Common myeloid progenitor, CD34-positive (primary cell): ENCODE results near the gene TOP3B.
A peak's percentile ranks its signal among the peaks of the same experiment; 100 is the strongest.

Source experiments
- CTCF ChIA-PET: fragments of 350-600 bp; sonication (Branson Sonifier 250); formaldehyde crosslinking; loops from one replicate; lab custom pipeline; 2021; ENCODE audit warnings: antibody characterized with exemption; lab: Charles Lee
- POLR2A ChIA-PET: fragments of 350-600 bp; sonication (Branson Sonifier 250); formaldehyde crosslinking; loops from one replicate; lab custom pipeline; 2021; ENCODE audit warnings: antibody characterized with exemption; lab: Charles Lee
- DNase-seq, 3 donors: peaks; one replicate each; pipeline versions ENCODE4 v3.0.0 to v3.0.0-alpha.2; 2013
- H3K27ac ChIP-seq, 2 experiments: 1 replicate in 1 of 2; 2 replicates in 1 of 2; pipeline ENCODE4 v1.7.0; 2013; ENCODE audit warnings: inconsistent platforms in 2 of 2, low read length in 2 of 2, mild to moderate bottlenecking in 2 of 2, low read depth in 1 of 2, moderate library complexity in 1 of 2; ENCODE audit not compliant: severe bottlenecking in 2 of 2, insufficient read depth in 1 of 2, poor library complexity in 1 of 2
- H3K27me3 ChIP-seq, 5 experiments: replicated peaks in 2 of 5; 1 replicate in 3 of 5; 2 replicates in 2 of 5; pipeline versions ENCODE4 v1.6.1 to v1.7.0; 2013; ENCODE audit warnings: low read length in 4 of 5, mild to moderate bottlenecking in 2 of 5, moderate library complexity in 2 of 5, inconsistent platforms in 1 of 5; ENCODE audit not compliant: insufficient read depth in 5 of 5, control insufficient read depth in 4 of 5
- H3K36me3 ChIP-seq, 4 experiments: 1 replicate in 2 of 4; 2 replicates in 2 of 4; pipeline versions ENCODE4 v1.6.1 to v1.7.0; 2013; ENCODE audit warnings: low read length in 3 of 4, control low read depth in 1 of 4, mild to moderate bottlenecking in 1 of 4; ENCODE audit not compliant: control insufficient read depth in 4 of 4, insufficient read depth in 4 of 4
- H3K4me1 ChIP-seq, 4 experiments: 1 replicate in 3 of 4; 2 replicates in 1 of 4; pipeline versions ENCODE4 v1.6.1 to v1.7.1; 2013; ENCODE audit warnings: low read length in 3 of 4, mild to moderate bottlenecking in 3 of 4, control low read depth in 1 of 4, inconsistent platforms in 1 of 4, moderate library complexity in 1 of 4; ENCODE audit not compliant: control insufficient read depth in 4 of 4, insufficient read depth in 4 of 4; ENCODE audit errors: control extremely low read depth in 1 of 4
- H3K4me3 ChIP-seq, 7 experiments: 1 replicate in 4 of 7; 2 replicates in 3 of 7; pipeline versions ENCODE4 v1.5.1 to v1.7.0; 2013; ENCODE audit warnings: mild to moderate bottlenecking in 7 of 7, low read length in 6 of 7, moderate library complexity in 6 of 7, inconsistent platforms in 2 of 7, low read depth in 2 of 7, control low read depth in 1 of 7; ENCODE audit not compliant: insufficient read depth in 4 of 7, control insufficient read depth in 1 of 7; ENCODE audit errors: extremely low read depth in 1 of 7
- H3K9me3 ChIP-seq, 5 experiments: 1 replicate in 4 of 5; 2 replicates in 1 of 5; pipeline versions ENCODE4 v1.6.1 to v1.7.1; 2013; ENCODE audit warnings: low read length in 4 of 5, mild to moderate bottlenecking in 2 of 5, inconsistent platforms in 1 of 5, low read depth in 1 of 5, moderate library complexity in 1 of 5; ENCODE audit not compliant: control insufficient read depth in 4 of 5, insufficient read depth in 2 of 5; ENCODE audit errors: control extremely low read depth in 1 of 5
- WGBS: methylation state at CpG from one replicate; pipeline ENCODE4 v1.1.5; 2013; ENCODE audit not compliant: insufficient coverage; 5-methylcytosine and 5-hydroxymethylcytosine counted together

The TOP3B gene

GRCh38 chr22:21980547-21980946, 2.0 kb downstream of the TOP3B start:
- peaks cover 0 to 25% (median 4%) of the 10 kb centered on the region in 4 experiments for H3K36me3 ChIP-seq
- DNase-seq: no peak
- ChIA-PET CTCF (interaction anchor here (2.5 to 2.6 kb wide), 2 partner anchors 9 to 14 kb away, joined by 12 to 19 read pairs; no protein-coding TSS in a partner anchor), POLR2A (no interaction called here)
- H3K4me3 ChIP-seq: no peak overlapping the region
- peak overlapping the region in 1 of 2 experiments; percentile 9 for H3K27ac ChIP-seq
- no peaks in the 10 kb centered on the region for H3K27me3 ChIP-seq
- 97% methylated on average over 6 of the region's 7 CpGs for WGBS
- H3K9me3 ChIP-seq: no peaks in the 10 kb centered on the region
- peaks cover 0 to 12% (median 10%) of the 10 kb centered on the region in 4 experiments for H3K4me1 ChIP-seq

- Histone ChIP-seq H3K9me3 (no peaks in the 10 kb centered on the region), H3K36me3 (peaks cover 2 to 42% (median 20%) of the 10 kb centered on the region in 4 experiments), H3K4me1 (peaks cover 0 to 12% (median 10%) of the 10 kb centered on the region in 4 experiments), H3K4me3 (no peak overlapping the region), H3K27me3 (no peaks in the 10 kb centered on the region), H3K27ac (peak overlapping the region in 1 of 2 experiments; percentile 14)
- ChIA-PET POLR2A (no interaction called here), CTCF (interaction anchor here (0.7 kb wide), 1 partner anchor 347 kb away, joined by 4 read pairs; no protein-coding TSS in a partner anchor)
- WGBS: 95% methylated on average over 10 of the region's 11 CpGs
- DNase-seq: no peak
Measured at GRCh38 chr22:21978564-21979386, 3.8 kb downstream of the TOP3B start.

DNA sequence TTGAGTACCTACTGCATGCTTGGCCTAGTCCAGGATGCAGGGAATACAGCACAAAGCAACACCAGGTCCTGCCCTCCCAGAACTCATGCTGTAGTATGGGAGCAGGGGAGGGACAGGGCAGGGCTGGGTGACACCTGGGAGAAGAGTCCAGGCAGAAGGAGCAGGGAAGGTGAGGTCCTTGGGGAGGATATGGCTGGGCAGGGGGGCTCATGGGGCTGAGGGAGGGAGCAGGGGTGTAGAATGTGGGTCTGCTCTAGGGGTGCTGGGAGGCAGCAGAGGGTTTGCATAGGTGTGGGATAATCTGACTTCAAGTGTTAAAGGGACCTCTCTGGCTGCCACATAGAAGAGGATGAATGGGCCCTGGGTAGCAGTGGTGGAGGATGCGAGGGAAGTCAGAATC, 4.8 kb downstream of the TOP3B start:
- DNase-seq: no peak
- no peak overlapping the region for H3K27ac ChIP-seq
- no peak overlapping the region for H3K4me3 ChIP-seq
- CTCF ChIA-PET: no interaction called here
- POLR2A ChIA-PET: no interaction called here
- WGBS: 100% methylated on average over 1 of the region's 1 CpG
- H3K4me1 ChIP-seq: peaks cover 0 to 12% (median 10%) of the 10 kb centered on the region in 4 experiments
- H3K27me3 ChIP-seq: no peaks in the 10 kb centered on the region
- H3K9me3 ChIP-seq: no peaks in the 10 kb centered on the region
- peaks cover 3 to 50% (median 29%) of the 10 kb centered on the region in 4 experiments for H3K36me3 ChIP-seq

GRCh38 chr22:21975854-21976345, 6.7 kb downstream of the TOP3B start:
- H3K4me1 ChIP-seq: no peaks in the 10 kb centered on the region
- POLR2A ChIA-PET: no interaction called here
- no peak for DNase-seq
- no peaks in the 10 kb centered on the region for H3K9me3 ChIP-seq
- CTCF ChIA-PET: interaction anchor here (1.0 kb wide), 1 partner anchor 24 kb away, joined by 3 read pairs; the partner anchor contains the start of gene PPM1F
- 90% methylated on average over 5 of the region's 5 CpGs for WGBS
- H3K36me3 ChIP-seq: peaks cover 12 to 67% (median 45%) of the 10 kb centered on the region in 4 experiments
- H3K27ac ChIP-seq: no peak overlapping the region
- H3K4me3 ChIP-seq: no peak overlapping the region
- H3K27me3 ChIP-seq: no peaks in the 10 kb centered on the region

- Histone ChIP-seq H3K27ac (no peak overlapping the region), H3K36me3 (peaks cover 14 to 69% (median 51%) of the 10 kb centered on the region in 4 experiments), H3K4me1 (no peaks in the 10 kb centered on the region), H3K9me3 (no peaks in the 10 kb centered on the region), H3K27me3 (no peaks in the 10 kb centered on the region), H3K4me3 (no peak overlapping the region)
- DNase-seq: no peak
- ChIA-PET CTCF (interaction anchor here (0.9 to 1.2 kb wide), 2 partner anchors 9 to 37 kb away, joined by 3 to 4 read pairs; no protein-coding TSS in a partner anchor), POLR2A (no interaction called here)
- WGBS: 100% methylated on average over 5 of the region's 5 CpGs
Measured at GRCh38 chr22:21975273-21975672, 7.3 kb downstream of the TOP3B start.

DNA sequence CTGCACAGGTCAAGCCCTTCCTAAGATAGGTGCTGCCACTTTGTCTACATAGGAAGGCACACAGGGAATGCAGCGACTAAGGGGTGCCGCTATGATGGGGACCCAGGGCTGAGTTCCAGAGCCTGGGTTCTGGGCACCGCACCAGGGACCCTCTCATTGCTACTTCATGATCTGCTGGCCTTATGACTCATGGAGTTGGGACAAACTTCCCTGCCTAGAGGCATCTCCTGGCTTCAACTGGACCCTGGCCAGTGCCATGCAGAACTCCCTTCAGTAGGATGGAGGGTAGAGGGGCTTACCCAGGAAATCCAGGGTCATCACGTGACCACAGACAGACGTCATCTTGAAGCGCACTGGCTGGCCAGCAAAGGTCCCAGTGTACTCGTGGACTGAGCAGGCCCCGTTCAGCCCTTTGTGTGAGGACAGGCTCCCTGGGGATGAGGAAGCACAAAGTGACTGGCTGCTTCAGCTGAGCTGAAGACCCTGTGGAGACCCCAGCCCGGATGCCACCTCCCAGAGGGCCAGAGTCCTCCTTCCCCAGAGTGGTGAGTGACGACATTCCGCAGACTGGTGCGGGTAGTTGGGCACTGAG, 8.4 kb downstream of the TOP3B start:
- POLR2A ChIA-PET: no interaction called here
- no peaks in the 10 kb centered on the region for H3K27me3 ChIP-seq
- CTCF ChIA-PET: interaction anchor here (0.7 to 1.2 kb wide), 3 partner anchors 8 to 93 kb away, joined by 3 to 4 read pairs (median 3); no protein-coding TSS in a partner anchor
- no peaks in the 10 kb centered on the region for H3K4me1 ChIP-seq
- 97% methylated on average over 9 of the region's 12 CpGs for WGBS
- no peak overlapping the region for H3K4me3 ChIP-seq
- H3K36me3 ChIP-seq: peaks cover 14 to 71% (median 58%) of the 10 kb centered on the region in 4 experiments
- no peak for DNase-seq
- no peak overlapping the region for H3K27ac ChIP-seq
- no peaks in the 10 kb centered on the region for H3K9me3 ChIP-seq
